Measurements from ENCODE around the gene ACTN4.

ACTN4 gene

GRCh38 chr19:38687837-38688378 lies 40.5 kb downstream of the ACTN4 start:
- no CpG with 5 or more reads among the region's 7 CpGs for WGBS (ENCODE audit: insufficient coverage, insufficient read length)
- Histone ChIP-seq H3K4me1 (ENCODE audit: control insufficient read depth, insufficient read depth, low read length) (peaks cover 22% of the 10 kb centered on the region), H3K9me3 (ENCODE audit: control insufficient read depth, insufficient read depth, low read length) (no peaks in the 10 kb centered on the region), H3K4me3 (ENCODE audit: low read length) (no peak overlapping the region), H3K27ac (ENCODE audit: low read length) (no peak overlapping the region), H3K36me3 (ENCODE audit: control insufficient read depth, insufficient read depth, low read length) (no peaks in the 10 kb centered on the region), H3K27me3 (ENCODE audit: control insufficient read depth, insufficient read depth, low read length) (no peaks in the 10 kb centered on the region)
- no peak for DNase-seq (ENCODE audit: low read depth, low spot score)

GRCh38 chr19:38690146-38690545 lies 42.7 kb downstream of the ACTN4 start:
- Histone ChIP-seq H3K36me3 (ENCODE audit: control insufficient read depth, insufficient read depth, low read length) (no peaks in the 10 kb centered on the region), H3K4me1 (ENCODE audit: control insufficient read depth, insufficient read depth, low read length) (peaks cover 11% of the 10 kb centered on the region), H3K9me3 (ENCODE audit: control insufficient read depth, insufficient read depth, low read length) (no peaks in the 10 kb centered on the region), H3K27ac (ENCODE audit: low read length) (no peak overlapping the region), H3K27me3 (ENCODE audit: control insufficient read depth, insufficient read depth, low read length) (no peaks in the 10 kb centered on the region), H3K4me3 (ENCODE audit: low read length) (no peak overlapping the region)
- no CpG with 5 or more reads among the region's 14 CpGs for WGBS (ENCODE audit: insufficient coverage, insufficient read length)
- DNase-seq (ENCODE audit: low read depth, low spot score), result no peak

GRCh38 chr19:38690832-38691231 lies 43.4 kb downstream of the ACTN4 start:
- Histone ChIP-seq H3K27me3 (ENCODE audit: control insufficient read depth, insufficient read depth, low read length) (no peaks in the 10 kb centered on the region), H3K4me1 (ENCODE audit: control insufficient read depth, insufficient read depth, low read length) (peaks cover 6% of the 10 kb centered on the region), H3K4me3 (ENCODE audit: low read length) (no peak overlapping the region), H3K36me3 (ENCODE audit: control insufficient read depth, insufficient read depth, low read length) (no peaks in the 10 kb centered on the region), H3K27ac (ENCODE audit: low read length) (no peak overlapping the region), H3K9me3 (ENCODE audit: control insufficient read depth, insufficient read depth, low read length) (no peaks in the 10 kb centered on the region)
- WGBS (ENCODE audit: insufficient coverage, insufficient read length), result no CpG with 5 or more reads among the region's 7 CpGs
- no peak for DNase-seq (ENCODE audit: low read depth, low spot score)

GRCh38 chr19:38691938-38692457 lies 44.5 kb downstream of the ACTN4 start:
- Histone ChIP-seq H3K36me3 (ENCODE audit: control insufficient read depth, insufficient read depth, low read length) (no peaks in the 10 kb centered on the region), H3K27ac (ENCODE audit: low read length) (no peak overlapping the region), H3K9me3 (ENCODE audit: control insufficient read depth, insufficient read depth, low read length) (no peaks in the 10 kb centered on the region), H3K4me3 (ENCODE audit: low read length) (no peak overlapping the region), H3K27me3 (ENCODE audit: control insufficient read depth, insufficient read depth, low read length) (no peaks in the 10 kb centered on the region), H3K4me1 (ENCODE audit: control insufficient read depth, insufficient read depth, low read length) (peaks cover 6% of the 10 kb centered on the region)
- WGBS (ENCODE audit: insufficient coverage, insufficient read length), result no CpG with 5 or more reads among the region's 15 CpGs
- no peak for DNase-seq (ENCODE audit: low read depth, low spot score)

GRCh38 chr19:38692458-38693379 lies 45.3 kb downstream of the ACTN4 start:
- no CpG with 5 or more reads among the region's 25 CpGs for WGBS (ENCODE audit: insufficient coverage, insufficient read length)
- Histone ChIP-seq H3K4me1 (ENCODE audit: control insufficient read depth, insufficient read depth, low read length) (peaks cover 8% of the 10 kb centered on the region), H3K36me3 (ENCODE audit: control insufficient read depth, insufficient read depth, low read length) (no peaks in the 10 kb centered on the region), H3K27ac (ENCODE audit: low read length) (no peak overlapping the region), H3K9me3 (ENCODE audit: control insufficient read depth, insufficient read depth, low read length) (no peaks in the 10 kb centered on the region), H3K27me3 (ENCODE audit: control insufficient read depth, insufficient read depth, low read length) (no peaks in the 10 kb centered on the region), H3K4me3 (ENCODE audit: low read length) (no peak overlapping the region)
- DNase-seq (ENCODE audit: low read depth, low spot score), result no peak

GRCh38 chr19:38693380-38694223 lies 46.2 kb downstream of the ACTN4 start:
- DNase-seq (ENCODE audit: low read depth, low spot score), result no peak
- no peak overlapping the region for H3K4me3 ChIP-seq (ENCODE audit: low read length)
- peaks cover 3% of the 10 kb centered on the region; the same call in 1 of the 2 replicates for H3K36me3 ChIP-seq (ENCODE audit: control insufficient read depth, insufficient read depth, low read length)
- H3K9me3 ChIP-seq (ENCODE audit: control insufficient read depth, insufficient read depth, low read length), result no peaks in the 10 kb centered on the region
- peaks cover 14% of the 10 kb centered on the region for H3K4me1 ChIP-seq (ENCODE audit: control insufficient read depth, insufficient read depth, low read length)
- H3K27ac ChIP-seq (ENCODE audit: low read length), result no peak overlapping the region
- no CpG with 5 or more reads among the region's 19 CpGs for WGBS (ENCODE audit: insufficient coverage, insufficient read length)
- H3K27me3 ChIP-seq (ENCODE audit: control insufficient read depth, insufficient read depth, low read length), result no peaks in the 10 kb centered on the region

- no CpG with 5 or more reads among the region's 9 CpGs for WGBS (ENCODE audit: insufficient coverage, insufficient read length)
- Histone ChIP-seq H3K36me3 (ENCODE audit: control insufficient read depth, insufficient read depth, low read length) (peaks cover 4% of the 10 kb centered on the region; the same call in 1 of the 2 replicates), H3K9me3 (ENCODE audit: control insufficient read depth, insufficient read depth, low read length) (no peaks in the 10 kb centered on the region), H3K4me1 (ENCODE audit: control insufficient read depth, insufficient read depth, low read length) (peaks cover 14% of the 10 kb centered on the region), H3K4me3 (ENCODE audit: low read length) (no peak overlapping the region), H3K27me3 (ENCODE audit: control insufficient read depth, insufficient read depth, low read length) (no peaks in the 10 kb centered on the region), H3K27ac (ENCODE audit: low read length) (no peak overlapping the region)
- DNase-seq (ENCODE audit: low read depth, low spot score), result no peak
These were observed 47.9 kb downstream of the ACTN4 start for GRCh38 chr19:38695317-38695683.

GRCh38 chr19:38695832-38696728 lies 48.6 kb downstream of the ACTN4 start:
- no peaks in the 10 kb centered on the region for H3K27me3 ChIP-seq (ENCODE audit: control insufficient read depth, insufficient read depth, low read length)
- no peak for DNase-seq (ENCODE audit: low read depth, low spot score)
- H3K4me1 ChIP-seq (ENCODE audit: control insufficient read depth, insufficient read depth, low read length), result peaks cover 14% of the 10 kb centered on the region
- H3K4me3 ChIP-seq (ENCODE audit: low read length), result no peak overlapping the region
- peaks cover 7% of the 10 kb centered on the region; the same call in 1 of the 2 replicates for H3K36me3 ChIP-seq (ENCODE audit: control insufficient read depth, insufficient read depth, low read length)
- H3K9me3 ChIP-seq (ENCODE audit: control insufficient read depth, insufficient read depth, low read length), result no peaks in the 10 kb centered on the region
- WGBS (ENCODE audit: insufficient coverage, insufficient read length), result no CpG with 5 or more reads among the region's 22 CpGs
- no peak overlapping the region for H3K27ac ChIP-seq (ENCODE audit: low read length)

- H3K27me3 ChIP-seq (ENCODE audit: control insufficient read depth, insufficient read depth, low read length), result no peaks in the 10 kb centered on the region
- no peak overlapping the region for H3K27ac ChIP-seq (ENCODE audit: low read length)
- no peaks in the 10 kb centered on the region for H3K9me3 ChIP-seq (ENCODE audit: control insufficient read depth, insufficient read depth, low read length)
- H3K36me3 ChIP-seq (ENCODE audit: control insufficient read depth, insufficient read depth, low read length), result peaks cover 7% of the 10 kb centered on the region; the same call in 1 of the 2 replicates
- no peak for DNase-seq (ENCODE audit: low read depth, low spot score)
- H3K4me3 ChIP-seq (ENCODE audit: low read length), result no peak overlapping the region
- peaks cover 14% of the 10 kb centered on the region for H3K4me1 ChIP-seq (ENCODE audit: control insufficient read depth, insufficient read depth, low read length)
- WGBS (ENCODE audit: insufficient coverage, insufficient read length), result no CpG with 5 or more reads among the region's 6 CpGs
These were observed 49.2 kb downstream of the ACTN4 start for GRCh38 chr19:38696729-38697055.
